GM12873 (cell line): ENCODE data around the gene DPAGT1.

Experiments
- TF ChIP-seq, protein P1 (sequence below): IDR thresholded peaks from 2 replicates; pipeline ENCODE4 v1.5.1; 2012; ENCODE audit warnings: low read depth, mild to moderate bottlenecking, moderate library complexity, low read length, control low read depth; ENCODE audit not compliant: insufficient read depth; ENCODE audit errors: missing control alignments

Gene DPAGT1

DNA sequence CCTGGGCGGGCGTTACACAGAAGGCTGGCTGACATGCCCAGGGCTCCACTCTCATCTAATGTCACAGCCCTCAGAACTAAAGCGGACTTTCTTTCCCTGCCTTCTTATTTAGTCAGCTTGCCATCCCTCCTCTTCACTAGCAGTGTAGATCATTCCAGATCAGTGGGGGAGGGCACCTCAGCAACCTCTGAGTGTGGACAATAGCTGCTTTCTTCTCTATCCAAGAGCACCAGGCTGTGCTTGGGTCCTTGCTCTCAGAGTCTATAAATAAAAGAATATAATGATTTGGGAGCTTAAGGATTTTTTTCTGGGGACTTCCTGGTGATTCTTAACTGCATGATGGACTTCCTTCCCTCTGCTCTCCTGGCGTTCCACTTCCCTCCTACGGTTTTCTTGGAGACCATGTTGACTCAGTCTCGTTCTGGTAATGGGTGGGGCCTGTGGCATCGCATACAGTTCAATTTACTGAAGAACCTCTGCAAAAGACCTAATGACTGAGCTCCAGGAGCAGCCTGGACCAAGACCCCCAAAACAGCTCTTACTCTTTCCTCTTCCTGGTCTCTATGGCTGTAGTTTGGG is 19.9 kb downstream of the DPAGT1 start:
- TF ChIP-seq, protein P1, sequence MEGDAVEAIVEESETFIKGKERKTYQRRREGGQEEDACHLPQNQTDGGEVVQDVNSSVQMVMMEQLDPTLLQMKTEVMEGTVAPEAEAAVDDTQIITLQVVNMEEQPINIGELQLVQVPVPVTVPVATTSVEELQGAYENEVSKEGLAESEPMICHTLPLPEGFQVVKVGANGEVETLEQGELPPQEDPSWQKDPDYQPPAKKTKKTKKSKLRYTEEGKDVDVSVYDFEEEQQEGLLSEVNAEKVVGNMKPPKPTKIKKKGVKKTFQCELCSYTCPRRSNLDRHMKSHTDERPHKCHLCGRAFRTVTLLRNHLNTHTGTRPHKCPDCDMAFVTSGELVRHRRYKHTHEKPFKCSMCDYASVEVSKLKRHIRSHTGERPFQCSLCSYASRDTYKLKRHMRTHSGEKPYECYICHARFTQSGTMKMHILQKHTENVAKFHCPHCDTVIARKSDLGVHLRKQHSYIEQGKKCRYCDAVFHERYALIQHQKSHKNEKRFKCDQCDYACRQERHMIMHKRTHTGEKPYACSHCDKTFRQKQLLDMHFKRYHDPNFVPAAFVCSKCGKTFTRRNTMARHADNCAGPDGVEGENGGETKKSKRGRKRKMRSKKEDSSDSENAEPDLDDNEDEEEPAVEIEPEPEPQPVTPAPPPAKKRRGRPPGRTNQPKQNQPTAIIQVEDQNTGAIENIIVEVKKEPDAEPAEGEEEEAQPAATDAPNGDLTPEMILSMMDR, result no peak

DNA sequence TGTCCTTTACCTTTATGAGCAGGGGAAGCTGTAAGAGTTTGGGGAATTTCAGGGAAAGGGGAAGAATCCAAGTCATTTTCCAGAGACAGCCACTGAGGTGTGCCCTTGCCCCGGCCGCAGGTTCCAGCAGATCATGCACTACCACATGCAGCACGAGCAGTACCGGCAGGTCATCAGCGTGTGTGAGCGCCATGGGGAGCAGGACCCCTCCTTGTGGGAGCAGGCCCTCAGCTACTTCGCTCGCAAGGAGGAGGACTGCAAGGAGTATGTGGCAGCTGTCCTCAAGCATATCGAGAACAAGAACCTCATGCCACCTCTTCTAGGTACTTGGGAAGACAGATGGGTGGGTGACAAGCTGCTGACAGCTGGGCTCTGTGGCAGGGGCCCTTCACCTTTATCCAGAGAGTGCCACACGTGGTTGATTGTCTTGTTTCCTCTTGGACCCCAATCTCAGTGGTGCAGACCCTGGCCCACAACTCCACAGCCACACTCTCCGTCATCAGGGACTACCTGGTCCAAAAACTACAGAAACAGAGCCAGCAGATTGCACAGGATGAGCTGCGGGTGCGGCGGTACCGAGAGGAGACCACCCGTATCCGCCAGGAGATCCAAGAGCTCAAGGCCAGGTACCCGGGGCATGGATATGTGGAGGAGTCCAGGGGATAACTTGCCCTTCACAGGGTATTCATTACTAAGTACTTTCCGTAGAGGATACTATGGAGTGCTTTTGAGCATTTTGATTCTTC is 22.8 kb downstream of the DPAGT1 start:
- TF ChIP-seq, protein P1, result no peak

DNA sequence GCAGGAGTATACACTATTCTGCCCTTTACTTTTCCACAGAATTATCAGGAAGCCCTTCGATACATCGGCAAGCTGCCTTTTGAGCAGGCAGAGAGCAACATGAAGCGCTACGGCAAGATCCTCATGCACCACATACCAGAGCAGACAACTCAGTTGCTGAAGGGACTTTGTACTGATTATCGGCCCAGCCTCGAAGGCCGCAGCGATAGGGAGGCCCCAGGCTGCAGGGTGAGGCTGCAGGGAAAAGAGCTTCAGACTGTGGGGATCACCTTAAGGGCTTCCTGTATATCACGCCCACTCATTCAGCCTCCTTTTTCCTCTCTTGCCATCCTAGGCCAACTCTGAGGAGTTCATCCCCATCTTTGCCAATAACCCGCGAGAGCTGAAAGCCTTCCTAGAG is 23.8 kb downstream of the DPAGT1 start:
- TF ChIP-seq, protein P1, result no peak

DNA sequence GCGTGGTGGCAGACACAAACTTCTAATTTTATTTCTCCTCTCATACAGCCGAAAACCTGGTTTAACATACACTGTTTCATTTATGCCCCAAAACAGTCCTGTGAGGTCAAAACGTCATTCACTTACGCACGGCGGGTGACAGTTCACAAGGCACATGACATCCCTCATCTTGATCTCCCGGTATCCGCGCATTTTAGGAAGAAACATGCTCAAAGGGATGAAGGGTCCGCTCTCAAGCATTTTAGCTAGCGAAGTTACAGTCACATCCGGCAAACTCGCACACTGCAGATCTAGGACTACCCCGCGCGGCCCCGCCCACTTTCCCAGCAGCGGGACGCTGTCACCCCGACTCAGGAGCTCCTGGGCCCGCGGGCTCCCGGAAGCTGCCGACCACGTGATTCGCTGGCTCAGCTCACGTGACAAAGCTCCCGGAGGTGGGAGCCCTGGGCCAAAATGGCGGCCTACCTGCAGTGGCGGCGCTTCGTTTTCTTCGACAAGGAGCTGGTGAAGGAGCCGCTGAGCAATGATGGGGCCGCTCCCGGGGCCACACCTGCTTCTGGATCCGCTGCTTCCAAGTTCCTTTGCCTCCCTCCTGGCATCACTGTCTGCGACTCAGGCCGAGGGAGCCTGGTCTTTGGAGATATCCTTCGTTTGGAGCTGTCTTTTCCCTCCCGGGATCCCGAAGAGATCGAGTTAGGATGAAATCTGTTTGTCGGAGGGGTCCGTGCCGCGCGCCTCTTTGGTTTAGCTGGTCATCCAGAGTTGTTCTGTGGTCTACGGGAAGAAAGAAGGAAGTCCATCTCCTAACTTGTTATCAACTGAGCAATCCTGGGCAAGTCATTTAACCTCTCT is 34.1 kb downstream of the DPAGT1 start, which contains the start of gene VPS11:
Gene VPS11 (plus strand): TSS at position 448 of the 852 bp plus-strand sequence. CDS start 6 bp downstream, at position 454.
- TF ChIP-seq, protein P1, result no peak

DNA sequence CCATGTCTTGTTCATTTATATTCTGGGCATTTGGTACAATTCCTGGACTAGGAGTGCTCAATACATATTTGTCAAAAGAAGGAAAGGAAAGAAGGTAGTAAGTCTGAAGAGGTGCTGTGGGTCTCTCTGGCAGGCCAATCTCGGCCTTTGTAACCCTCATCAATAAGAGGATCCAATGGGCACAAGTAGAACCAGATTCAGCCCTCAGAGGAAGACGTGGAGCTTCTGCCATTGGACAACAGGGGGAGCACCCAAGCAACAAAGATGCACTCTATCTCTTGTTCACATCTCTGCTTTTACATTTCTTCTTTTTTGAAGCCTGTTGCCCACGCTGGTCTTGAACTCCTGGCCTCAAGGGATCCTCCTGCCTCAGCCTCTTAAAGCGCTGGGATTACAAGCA is 36.3 kb downstream of the DPAGT1 start:
- TF ChIP-seq, protein P1, result peak; percentile 78

DNA sequence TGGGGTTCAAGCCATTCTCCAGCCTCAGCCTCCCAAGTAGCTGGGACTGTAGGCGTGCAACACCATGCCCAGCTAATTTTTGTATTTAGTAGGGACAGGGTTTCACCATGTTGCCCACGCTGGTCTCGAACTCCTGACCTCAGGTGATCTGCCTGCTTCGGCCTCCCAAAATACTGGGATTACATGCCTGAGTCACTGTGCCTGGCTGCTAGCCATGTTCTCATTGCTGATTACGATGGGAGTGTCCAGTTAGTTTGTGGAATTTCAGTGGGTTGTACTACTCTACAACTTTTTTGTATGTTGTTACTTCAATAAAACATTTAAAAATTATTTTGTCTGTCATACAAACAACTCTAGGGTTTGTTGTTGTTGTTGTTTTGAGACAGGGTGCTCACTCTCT is 38.9 kb downstream of the DPAGT1 start:
- TF ChIP-seq, protein P1, result no peak

DNA sequence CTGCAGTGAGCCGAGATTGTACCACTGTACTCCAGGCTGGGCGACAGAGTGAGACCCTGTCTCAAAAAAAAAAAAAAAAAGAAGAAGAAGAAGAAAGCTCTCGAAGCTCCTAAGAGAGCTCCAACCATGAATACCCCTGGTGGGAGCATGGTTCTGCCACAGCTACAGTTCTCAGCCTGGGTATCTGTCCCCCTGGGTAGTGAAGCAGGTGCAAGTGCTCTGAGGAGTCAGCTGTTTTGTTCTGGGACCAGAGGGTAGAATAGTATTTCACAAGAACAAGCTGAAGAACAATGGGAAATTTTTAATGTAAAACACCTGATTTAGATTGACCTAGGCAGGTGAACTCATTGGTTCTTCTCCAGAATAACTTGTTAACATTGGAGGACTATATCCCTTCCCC is 40.4 kb downstream of the DPAGT1 start:
- TF ChIP-seq, protein P1, result no peak
